Iris pigment epithelial cell (primary cell): ENCODE data around the gene CA12.

ENCODE experiments used
- DNase-seq: peaks from one replicate; pipeline ENCODE4 v3.0.0-alpha.2; 2011; ENCODE audit warnings: low read depth

The CA12 gene

GRCh38 chr15:63306492-63307073 lies 75.1 kb downstream of the CA12 start:
- DNase-seq, result no peak

- no peak for DNase-seq
Observed at GRCh38 chr15:63305260-63305659, 76.4 kb downstream of the CA12 start.

- DNase-seq, result no peak
Observed at GRCh38 chr15:63301088-63301487, 80.6 kb downstream of the CA12 start.

GRCh38 chr15:63299943-63300575 lies 81.6 kb downstream of the CA12 start:
- no peak for DNase-seq

GRCh38 chr15:63296195-63296594 lies 85.5 kb downstream of the CA12 start:
- no peak for DNase-seq

- no peak for DNase-seq
Observed at GRCh38 chr15:63295341-63295740, 86.3 kb downstream of the CA12 start.

- no peak for DNase-seq
Observed at GRCh38 chr15:63294359-63294758, 87.3 kb downstream of the CA12 start.

- DNase-seq, result peak; percentile 80
Observed at GRCh38 chr15:63292771-63293170, 88.9 kb downstream of the CA12 start.

- DNase-seq, result no peak
Observed at GRCh38 chr15:63292241-63292640, 89.4 kb downstream of the CA12 start.

- peak; percentile 89 for DNase-seq
Observed at GRCh38 chr15:63291507-63291906, 90.1 kb downstream of the CA12 start.

- peak; percentile 55 for DNase-seq
Observed at GRCh38 chr15:63288778-63289378, 92.8 kb downstream of the CA12 start.

GRCh38 chr15:63288342-63288741 lies 93.3 kb downstream of the CA12 start:
- no peak for DNase-seq

GRCh38 chr15:63287109-63287508 lies 94.5 kb downstream of the CA12 start:
- DNase-seq, result peak; percentile 25

GRCh38 chr15:63284335-63284734 lies 97.3 kb downstream of the CA12 start:
- DNase-seq, result no peak

- DNase-seq, result no peak
Observed at GRCh38 chr15:63283126-63283525, 98.5 kb downstream of the CA12 start.

- DNase-seq, result no peak
Observed at GRCh38 chr15:63277893-63278456, 103.7 kb downstream of the CA12 start.

GRCh38 chr15:63277038-63277892 lies 104.4 kb downstream of the CA12 start, which contains the start of gene APH1B:
APH1B (plus strand) TSS chr15:63277605; CDS start chr15:63277624, 19 bp downstream.
- peak; percentile 54 for DNase-seq

- DNase-seq, result no peak
Observed at GRCh38 chr15:63276342-63277037, 105.2 kb downstream of the CA12 start.

- no peak for DNase-seq
Observed at GRCh38 chr15:63274427-63274826, 107.2 kb downstream of the CA12 start.
